ENCODE data around the gene CILP.
"Not testable (repeated sequence)": the region's sequence is repeated elsewhere in the genome, so short reads cannot be mapped to it uniquely, and the experiment has no call there.

The CILP gene

GRCh38 chr15:65184305-65184867 lies 26.9 kb downstream of the CILP start:
- peaks cover 8% of the 10 kb centered on the region; the same call in 1 of the 2 replicates for H3K36me3 ChIP-seq (ENCODE audit: low read length)
- peaks cover 53% of the 10 kb centered on the region for H3K79me2 ChIP-seq (ENCODE audit: insufficient read depth, low read length)
- no peaks in the 10 kb centered on the region for H3K9me2 ChIP-seq (replicated peaks; ENCODE audit: insufficient read depth, low read length)
- peak overlapping the region; percentile 98 for H3K4me2 ChIP-seq (ENCODE audit: low read depth, low read length, poor library complexity, severe bottlenecking)
- peaks cover 12% of the 10 kb centered on the region for H3F3A ChIP-seq (ENCODE audit: insufficient read depth)
- peak overlapping the region; percentile 76 for H3K4me3 ChIP-seq (ENCODE audit: insufficient read depth, low read length, poor library complexity, severe bottlenecking)
- no peaks in the 10 kb centered on the region for H3K27me3 ChIP-seq (ENCODE audit: low read length)
- H4K20me1 ChIP-seq (ENCODE audit: low read depth, low read length) = no peaks in the 10 kb centered on the region
- TF ChIP-seq CTCF (IDR thresholded peaks at IDR 0.05; ENCODE audit: insufficient read depth, low read length, poor library complexity, severe bottlenecking) (no peak), EZH2phosphoT487 (conservative IDR thresholded peaks at IDR 0.05; ENCODE audit: low read length) (no peak)
- no peaks in the 10 kb centered on the region for H3K9me3 ChIP-seq (ENCODE audit: insufficient read depth, low read length)
- peak overlapping the region; percentile 85 for H3K9ac ChIP-seq (ENCODE audit: low read length)
- peak overlapping the region; percentile 99 for H2AFZ ChIP-seq (ENCODE audit: low read depth, low read length, severe bottlenecking)
- H3K27ac ChIP-seq (ENCODE audit: low read depth, low read length) = peak overlapping the region; percentile 69

- Histone ChIP-seq H3K9me3 (ENCODE audit: insufficient read depth, low read length) (no peaks in the 10 kb centered on the region), H3K36me3 (ENCODE audit: low read length) (peaks cover 12% of the 10 kb centered on the region; the same call in 1 of the 2 replicates), H3K9me2 (replicated peaks; ENCODE audit: insufficient read depth, low read length) (no peaks in the 10 kb centered on the region), H3K27me3 (ENCODE audit: low read length) (no peaks in the 10 kb centered on the region), H2AFZ (ENCODE audit: low read depth, low read length, severe bottlenecking) (no peak overlapping the region), H3K4me2 (ENCODE audit: low read depth, low read length, poor library complexity, severe bottlenecking) (peak overlapping the region; percentile 98), H3K4me3 (ENCODE audit: insufficient read depth, low read length, poor library complexity, severe bottlenecking) (peak overlapping the region; percentile 76), H3K9ac (ENCODE audit: low read length) (peak overlapping the region; percentile 85), H3K79me2 (ENCODE audit: insufficient read depth, low read length) (peaks cover 53% of the 10 kb centered on the region), H4K20me1 (ENCODE audit: low read depth, low read length) (no peaks in the 10 kb centered on the region), H3K27ac (ENCODE audit: low read depth, low read length) (peak overlapping the region; percentile 69), H3F3A (ENCODE audit: insufficient read depth) (peaks cover 15% of the 10 kb centered on the region)
- TF ChIP-seq EZH2phosphoT487 (conservative IDR thresholded peaks at IDR 0.05; ENCODE audit: low read length) = no peak
Measured at GRCh38 chr15:65183865-65184159, 27.5 kb downstream of the CILP start.

GRCh38 chr15:65182538-65182937 lies 28.7 kb downstream of the CILP start:
- peak overlapping the region; percentile 19; the same call in 1 of the 2 replicates for H3K9ac ChIP-seq (ENCODE audit: low read length)
- no peaks in the 10 kb centered on the region for H3K9me2 ChIP-seq (replicated peaks; ENCODE audit: insufficient read depth, low read length)
- H4K20me1 ChIP-seq (ENCODE audit: low read depth, low read length) = no peaks in the 10 kb centered on the region
- no peaks in the 10 kb centered on the region for H3K27me3 ChIP-seq (ENCODE audit: low read length)
- peak overlapping the region; percentile 76 for H3K4me3 ChIP-seq (ENCODE audit: insufficient read depth, low read length, poor library complexity, severe bottlenecking)
- peaks cover 15% of the 10 kb centered on the region for H3F3A ChIP-seq (ENCODE audit: insufficient read depth)
- H3K4me2 ChIP-seq (ENCODE audit: low read depth, low read length, poor library complexity, severe bottlenecking) = peak overlapping the region; percentile 98
- H2AFZ ChIP-seq (ENCODE audit: low read depth, low read length, severe bottlenecking) = peak overlapping the region; percentile 69
- H3K36me3 ChIP-seq (ENCODE audit: low read length) = peaks cover 18% of the 10 kb centered on the region; the same call in 1 of the 2 replicates
- H3K27ac ChIP-seq (ENCODE audit: low read depth, low read length) = peak overlapping the region; percentile 66
- peaks cover 53% of the 10 kb centered on the region for H3K79me2 ChIP-seq (ENCODE audit: insufficient read depth, low read length)
- no peak for TF ChIP-seq CTCF (IDR thresholded peaks at IDR 0.05; ENCODE audit: insufficient read depth, low read length, poor library complexity, severe bottlenecking)
- TF ChIP-seq EZH2phosphoT487 (conservative IDR thresholded peaks at IDR 0.05; ENCODE audit: low read length) = no peak
- no peaks in the 10 kb centered on the region for H3K9me3 ChIP-seq (ENCODE audit: insufficient read depth, low read length)

DNA sequence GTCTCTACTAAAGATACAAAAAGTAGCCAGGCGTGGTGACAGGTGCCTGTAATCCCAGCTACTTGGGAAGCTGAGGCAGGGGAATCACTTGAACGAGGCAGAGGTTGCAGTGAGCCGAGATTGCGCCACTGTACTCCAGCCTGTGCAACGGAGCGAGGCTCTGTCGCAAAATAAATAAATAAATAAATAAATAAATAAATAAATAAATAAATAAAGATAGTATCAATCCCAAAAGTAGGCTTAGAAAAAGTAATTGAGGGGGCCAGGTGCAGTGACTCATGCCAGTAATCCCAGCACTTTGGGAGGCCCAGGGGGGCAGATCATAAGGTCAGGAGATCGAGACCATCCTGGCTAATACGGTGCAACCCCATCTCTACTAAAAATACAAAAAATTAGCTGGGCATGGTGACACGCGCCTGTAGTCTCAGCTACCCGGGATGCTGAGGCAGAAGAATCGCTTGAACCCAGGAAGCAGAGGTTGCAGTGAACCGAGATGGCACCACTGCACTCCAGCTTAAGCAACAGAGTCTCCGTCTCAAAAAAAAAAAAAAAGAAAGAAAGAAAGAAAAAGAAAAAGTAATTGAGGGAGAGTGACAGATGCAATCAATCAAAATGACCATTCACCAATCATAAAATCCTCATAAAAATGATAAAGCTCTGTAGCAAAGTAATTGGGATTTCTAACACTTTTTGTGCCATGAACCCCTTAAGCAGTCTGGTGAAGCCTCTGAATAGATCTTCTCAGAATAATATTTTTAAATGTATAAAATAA lies 29.5 kb downstream of the CILP start:
- not testable (repeated sequence) for H3K4me3 ChIP-seq (ENCODE audit: insufficient read depth, low read length, poor library complexity, severe bottlenecking); H3K9me2 ChIP-seq (replicated peaks; ENCODE audit: insufficient read depth, low read length); H3K9ac ChIP-seq (ENCODE audit: low read length); H4K20me1 ChIP-seq (ENCODE audit: low read depth, low read length); H3K9me3 ChIP-seq (ENCODE audit: insufficient read depth, low read length); H3K27me3 ChIP-seq (ENCODE audit: low read length); H2AFZ ChIP-seq (ENCODE audit: low read depth, low read length, severe bottlenecking)
- Histone ChIP-seq H3K4me2 (ENCODE audit: low read depth, low read length, poor library complexity, severe bottlenecking) (peak overlapping the region; percentile 98), H3K79me2 (ENCODE audit: insufficient read depth, low read length) (peaks cover 53% of the 10 kb centered on the region), H3K27ac (ENCODE audit: low read depth, low read length) (peak overlapping the region; percentile 66; the same call in 1 of the 2 replicates), H3F3A (ENCODE audit: insufficient read depth) (peaks cover 15% of the 10 kb centered on the region), H3K36me3 (ENCODE audit: low read length) (peaks cover 18% of the 10 kb centered on the region; the same call in 1 of the 2 replicates)

All from SU-DHL-6 (cell line).